EL (cell line): ENCODE data around the gene HOXD9.
A peak's percentile ranks its signal among the peaks of the same experiment; 100 is the strongest.

Source experiments
- DNase-seq: peaks from one replicate; pipeline ENCODE4 v3.0.0-alpha.2; 2016

The HOXD9 gene

GRCh38 chr2:176157499-176158185 is 35.1 kb downstream of the HOXD9 start:
- no peak for DNase-seq

- DNase-seq, result no peak
Observed at GRCh38 chr2:176158186-176158591, 35.7 kb downstream of the HOXD9 start.

- DNase-seq, result no peak
Observed at GRCh38 chr2:176158855-176159662, 36.5 kb downstream of the HOXD9 start.

GRCh38 chr2:176159663-176160250 is 37.2 kb downstream of the HOXD9 start:
- no peak for DNase-seq

GRCh38 chr2:176160251-176160985 is 37.9 kb downstream of the HOXD9 start:
- DNase-seq, result no peak

- DNase-seq, result no peak
Observed at GRCh38 chr2:176160986-176161824, 38.7 kb downstream of the HOXD9 start.

- peak; percentile 68 for DNase-seq
Observed at GRCh38 chr2:176161825-176162626, 39.5 kb downstream of the HOXD9 start.

- no peak for DNase-seq
Observed at GRCh38 chr2:176162911-176163671, 40.6 kb downstream of the HOXD9 start.

GRCh38 chr2:176163672-176164056 is 41.1 kb downstream of the HOXD9 start:
- DNase-seq, result no peak

- no peak for DNase-seq
Observed at GRCh38 chr2:176164201-176164600, 41.7 kb downstream of the HOXD9 start.

- no peak for DNase-seq
Observed at GRCh38 chr2:176164611-176165369, 42.3 kb downstream of the HOXD9 start.

- no peak for DNase-seq
Observed at GRCh38 chr2:176165370-176166050, 43.0 kb downstream of the HOXD9 start.

- no peak for DNase-seq
Observed at GRCh38 chr2:176166272-176166671, 43.8 kb downstream of the HOXD9 start.

GRCh38 chr2:176167398-176167797 is 44.9 kb downstream of the HOXD9 start:
- no peak for DNase-seq

- DNase-seq, result no peak
Observed at GRCh38 chr2:176169181-176169580, 46.7 kb downstream of the HOXD9 start.

GRCh38 chr2:176169711-176170110 is 47.2 kb downstream of the HOXD9 start:
- no peak for DNase-seq

GRCh38 chr2:176170602-176171305 is 48.2 kb downstream of the HOXD9 start:
- no peak for DNase-seq

- no peak for DNase-seq
Observed at GRCh38 chr2:176171351-176172006, 49.0 kb downstream of the HOXD9 start.
